GM12878 (cell line): Measurements from ENCODE around the gene SFXN1. TPM values are rescaled to one million over a fixed set of nuclear protein-coding genes. Genes with fewer than 3 reads are reported as not detected.

Experiments
- ATAC-seq: fragments of 200-7000 bp; cut with Tn5 transposase; 3 replicates; pipeline ENCODE4 v1.9.1; 2020; ENCODE audit warnings: mild to moderate bottlenecking, moderate library complexity
- BruUV-seq: library from RNA; stranded (reverse); fragments of 400-500 nt; replicated peaks from 2 replicates; lab custom pipeline; 2021; lab: Mats Ljungman, UMichigan
- CTCF ChIA-PET: fragments of 300-600 bp; sonication (Branson Sonifier 250); formaldehyde crosslinking; extraction: SDS; loops from one replicate; lab custom pipeline; 2021; ENCODE audit warnings: inconsistent platforms; lab: Yijun Ruan, JAX
- POLR2A ChIA-PET: fragments of 350-600 bp; formaldehyde crosslinking; extraction: SDS; loops from one replicate; lab custom pipeline; 2021; ENCODE audit warnings: inconsistent platforms; lab: Charles Lee
- RAD21 ChIA-PET: fragments of 300-600 bp; sonication (Branson Sonifier 250); formaldehyde crosslinking; loops from one replicate; lab custom pipeline; 2023; ENCODE audit warnings: antibody characterized with exemption; ENCODE audit not compliant: unreplicated experiment; lab: Charles Lee
- SMC1A ChIA-PET: fragments of 300-600 bp; sonication (Branson Sonifier 250); formaldehyde crosslinking; loops from one replicate; lab custom pipeline; 2023; ENCODE audit not compliant: unreplicated experiment, uncharacterized antibody; lab: Charles Lee
- DNase-seq: peaks from one replicate; pipeline ENCODE4 v3.0.0-alpha.2; 2011; ENCODE audit warnings: low read depth, low spot score
- FAIRE-seq: peaks from 3 replicates; lab custom pipeline; 2011; peaks lifted over from hg19 to GRCh38; lab: Jason Lieb, UNC
- H2AFZ ChIP-seq: 2 replicates; pipeline ENCODE4 v1.6.0; 2011; ENCODE audit warnings: low read depth, low read length, control low read depth; ENCODE audit not compliant: control insufficient read depth
- H3K27ac ChIP-seq: 2 replicates; pipeline ENCODE4 v1.5.1; 2011; ENCODE audit warnings: control low read depth; ENCODE audit not compliant: control insufficient read depth, insufficient read depth
- H3K27me3 ChIP-seq, 2 experiments: replicated peaks in 1 of 2; 2 replicates each; pipeline versions ENCODE4 v1.6.0 to v1.6.1; 2011; ENCODE audit warnings: low read length in 1 of 2; ENCODE audit not compliant: control insufficient read depth in 2 of 2, insufficient read depth in 2 of 2
- H3K36me3 ChIP-seq, 2 experiments: 2 replicates each; pipeline ENCODE4 v1.5.1; 2011; ENCODE audit warnings: low read length in 1 of 2; ENCODE audit not compliant: control insufficient read depth in 2 of 2, insufficient read depth in 2 of 2
- H3K4me1 ChIP-seq: 2 replicates; pipeline ENCODE4 v1.6.1; 2011; ENCODE audit warnings: mild to moderate bottlenecking, low read length, moderate library complexity, mixed read lengths; ENCODE audit not compliant: control insufficient read depth, insufficient read depth
- H3K4me2 ChIP-seq: 2 replicates; pipeline ENCODE4 v1.6.0; 2011; ENCODE audit warnings: control low read depth; ENCODE audit not compliant: control insufficient read depth, insufficient read depth
- H3K4me3 ChIP-seq: fragments of 200-600 bp; sonication (generic); 2 replicates; pipeline ENCODE4 v1.5.1; 2016
- H3K79me2 ChIP-seq: 2 replicates; pipeline ENCODE4 v1.6.0; 2011; ENCODE audit warnings: low read length; ENCODE audit not compliant: control insufficient read depth, insufficient read depth
- H3K9ac ChIP-seq: 2 replicates; pipeline ENCODE4 v1.8.0; 2011; ENCODE audit warnings: low read length, control low read depth, mixed read lengths; ENCODE audit not compliant: control insufficient read depth, insufficient read depth
- H3K9me3 ChIP-seq: replicated peaks from 3 replicates; pipeline ENCODE4 v1.5.1; 2011; ENCODE audit warnings: mild to moderate bottlenecking, low read length; ENCODE audit not compliant: control insufficient read depth, insufficient read depth
- H4K20me1 ChIP-seq: 2 replicates; pipeline ENCODE4 v1.6.0; 2011; ENCODE audit not compliant: control insufficient read depth, insufficient read depth
- CEBPB ChIP-seq, 2 experiments: fragments of 150-350 bp in 1 of 2; IDR thresholded peaks; 2 replicates each; pipeline ENCODE4 v1.6.1; 2012 to 2014; ENCODE audit warnings: low read depth in 2 of 2, low read length in 2 of 2, borderline replicate concordance in 1 of 2, inconsistent platforms in 1 of 2
- GATAD2B ChIP-seq: fragments of 450-650 bp; conservative IDR thresholded peaks from 2 replicates; pipeline ENCODE4 v1.6.1; 2017; ENCODE audit warnings: low read depth, mild to moderate bottlenecking, moderate library complexity
- HDAC2 ChIP-seq: fragments of 200-600 bp; sonication (generic); IDR thresholded peaks from 2 replicates; pipeline ENCODE4 v1.6.1; 2017
- HDGF ChIP-seq: fragments of 450-650 bp; IDR thresholded peaks from 2 replicates; pipeline ENCODE4 v1.6.1; 2016; ENCODE audit warnings: antibody characterized with exemption
- KDM1A ChIP-seq: fragments of 200-600 bp; sonication (generic); IDR thresholded peaks from 2 replicates; pipeline ENCODE4 v1.6.1; 2016; ENCODE audit warnings: borderline replicate concordance
- NR2C2 ChIP-seq: IDR thresholded peaks from 2 replicates; pipeline ENCODE4 v1.6.1; 2011; ENCODE audit warnings: borderline replicate concordance, low read depth; ENCODE audit not compliant: control insufficient read depth, insufficient read length
- POLR2A ChIP-seq: IDR thresholded peaks from 2 replicates; pipeline ENCODE4 v1.6.1; 2011; ENCODE audit warnings: low read depth, mild to moderate bottlenecking, low read length
- POLR2AphosphoS2 ChIP-seq: IDR thresholded peaks from 2 replicates; pipeline ENCODE4 v1.6.1; 2011; ENCODE audit warnings: low read depth, mild to moderate bottlenecking, low read length, improper control_type of control experiment, moderate library complexity
- RAD51 ChIP-seq: fragments of 450-650 bp; IDR thresholded peaks from 2 replicates; pipeline ENCODE4 v1.6.1; 2016; ENCODE audit warnings: moderate library complexity, mild to moderate bottlenecking, inconsistent platforms
- TARDBP ChIP-seq: IDR thresholded peaks from 2 replicates; pipeline ENCODE4 v1.6.1; 2016; ENCODE audit warnings: borderline replicate concordance
- WRNIP1 ChIP-seq: IDR thresholded peaks from 2 replicates; pipeline ENCODE4 v1.6.1; 2011; ENCODE audit warnings: low read depth, low read length, improper control_type of control experiment, borderline replicate concordance
- ZNF622 ChIP-seq: fragments of 450-650 bp; IDR thresholded peaks from 2 replicates; pipeline ENCODE4 v1.6.1; 2017; ENCODE audit warnings: mild to moderate bottlenecking, inconsistent platforms
- whole genome bisulfite sequencing: methylation state at CpG from one replicate; pipeline ENCODE4 v1.1.6; 2016; ENCODE audit warnings: low lambda C conversion rate; ENCODE audit not compliant: insufficient replicate concordance, insufficient coverage; ENCODE audit errors: missing lambda C conversion rate; 5-methylcytosine and 5-hydroxymethylcytosine counted together
- in situ Hi-C: fragments of 300-500 bp; cut with MboI; formaldehyde crosslinking; loops from 9 replicates; pipeline ENCODE4 v1.14.3; 2018; ENCODE audit warnings: mixed read lengths
- intact Hi-C: fragments of 100-400 bp; cut with micrococcal nuclease; formaldehyde crosslinking; loops from one replicate; pipeline ENCODE4 v1.14.2; 2022; ENCODE audit not compliant: unreplicated experiment
- polyA plus RNA-seq, 11 experiments: library from polyadenylated mRNA; depleted of rRNA in 4 of 11; unstranded in 6 of 11; stranded (reverse) in 5 of 11; fragments of >200 nt; fragmentation: Nextera tagmentation in 4 of 11; fragmentation: Illumina TruSeq in 1 of 11; extraction: Ambion mirVana in 4 of 11; extraction: Trizol in 1 of 11; gene quantifications; 1 replicate in 1 of 11; 2 replicates in 10 of 11; pipeline versions ENCODE4 v1.2.1 to v1.2.3, GENCODE V29; 2011 to 2016; ENCODE audit warnings: inconsistent platforms in 2 of 11, missing spikeins in 2 of 11, low read depth in 1 of 11
- total RNA-seq, 4 experiments: library from RNA; depleted of rRNA in 3 of 4; stranded (reverse); fragments of >200 nt in 3 of 4; fragmentation: Illumina TruSeq in 1 of 4; extraction: Trizol in 1 of 4; gene quantifications; 2 replicates each; pipeline versions ENCODE4 v1.2.1 to v1.2.3, GENCODE V29; 2013 to 2021
- TF ChIP-seq, protein P1 (sequence below): fragments of 450-650 bp; IDR thresholded peaks from 2 replicates; pipeline ENCODE4 v1.6.1; 2017; ENCODE audit warnings: low read depth, mild to moderate bottlenecking, moderate library complexity
- TF ChIP-seq, protein P2 (sequence below): fragments of 450-650 bp; IDR thresholded peaks from 2 replicates; pipeline ENCODE4 v1.6.1; 2017; ENCODE audit warnings: mild to moderate bottlenecking
- TF ChIP-seq, protein P3 (sequence below): fragments of 450-650 bp; IDR thresholded peaks from 2 replicates; pipeline ENCODE4 v1.6.1; 2016; ENCODE audit warnings: mild to moderate bottlenecking, moderate library complexity, borderline replicate concordance
- TF ChIP-seq, protein P4 (sequence below): fragments of 450-650 bp; formaldehyde crosslinking; IDR thresholded peaks from 2 replicates; pipeline ENCODE4 v1.5.0; 2022; ENCODE audit warnings: mild to moderate bottlenecking, missing genetic modification characterization

Gene SFXN1
- total and polyA plus RNA-seq, 10 of the 15 experiments (the other 5 are each of a cell fraction or from before 2014, with no cell fraction given) = 18.0 to 248 (median 103) TPM

DNA sequence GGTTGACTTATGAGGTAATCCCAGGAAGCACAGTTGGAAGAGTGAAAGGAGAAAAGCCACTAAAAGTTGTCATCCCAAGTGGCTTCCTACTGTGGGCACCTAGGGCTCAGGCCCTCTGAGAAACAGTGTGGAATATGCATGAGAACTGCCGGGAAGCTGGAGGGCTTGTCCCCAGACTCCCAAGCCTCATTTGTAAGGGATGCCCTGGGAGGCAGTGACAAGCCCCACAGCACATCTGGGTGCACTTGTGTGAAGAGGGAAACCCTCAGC is 64.5 kb downstream of the SFXN1 start:
- no peaks in the 10 kb centered on the region for H3K36me3 ChIP-seq
- BruUV-seq = no TSS peak
- in situ Hi-C loops (no loop called here), intact Hi-C loops (no loop called here)
- no peak for ATAC-seq
- DNase-seq = no peak
- H3K4me1 ChIP-seq = peaks cover 7% of the 10 kb centered on the region
- H4K20me1 ChIP-seq = no peaks in the 10 kb centered on the region
- ChIA-PET POLR2A (no interaction called here), RAD21 (no interaction called here), SMC1A (interaction anchor here (0.6 kb wide), 1 partner anchor 1195 kb away, joined by 3 read pairs; no protein-coding TSS in a partner anchor), CTCF (no interaction called here)
- no peak for FAIRE-seq
- no peaks in the 10 kb centered on the region for H3K79me2 ChIP-seq
- no peak overlapping the region for H2AFZ ChIP-seq
- no peak overlapping the region for H3K4me2 ChIP-seq
- H3K9me3 ChIP-seq = no peaks in the 10 kb centered on the region
- H3K4me3 ChIP-seq = no peak overlapping the region
- no peak overlapping the region for H3K9ac ChIP-seq
- H3K27ac ChIP-seq = no peak overlapping the region
- WGBS = 60% methylated on average over 1 of the region's 1 CpG
- H3K27me3 ChIP-seq = no peaks in the 10 kb centered on the region; a peak in 1 of 4 replicates
- TF ChIP-seq, protein P1, sequence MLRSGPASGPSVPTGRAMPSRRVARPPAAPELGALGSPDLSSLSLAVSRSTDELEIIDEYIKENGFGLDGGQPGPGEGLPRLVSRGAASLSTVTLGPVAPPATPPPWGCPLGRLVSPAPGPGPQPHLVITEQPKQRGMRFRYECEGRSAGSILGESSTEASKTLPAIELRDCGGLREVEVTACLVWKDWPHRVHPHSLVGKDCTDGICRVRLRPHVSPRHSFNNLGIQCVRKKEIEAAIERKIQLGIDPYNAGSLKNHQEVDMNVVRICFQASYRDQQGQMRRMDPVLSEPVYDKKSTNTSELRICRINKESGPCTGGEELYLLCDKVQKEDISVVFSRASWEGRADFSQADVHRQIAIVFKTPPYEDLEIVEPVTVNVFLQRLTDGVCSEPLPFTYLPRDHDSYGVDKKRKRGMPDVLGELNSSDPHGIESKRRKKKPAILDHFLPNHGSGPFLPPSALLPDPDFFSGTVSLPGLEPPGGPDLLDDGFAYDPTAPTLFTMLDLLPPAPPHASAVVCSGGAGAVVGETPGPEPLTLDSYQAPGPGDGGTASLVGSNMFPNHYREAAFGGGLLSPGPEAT = no peak
- no peak for TF ChIP-seq GATAD2B
- no peak for TF ChIP-seq RAD51
- TF ChIP-seq, protein P2, sequence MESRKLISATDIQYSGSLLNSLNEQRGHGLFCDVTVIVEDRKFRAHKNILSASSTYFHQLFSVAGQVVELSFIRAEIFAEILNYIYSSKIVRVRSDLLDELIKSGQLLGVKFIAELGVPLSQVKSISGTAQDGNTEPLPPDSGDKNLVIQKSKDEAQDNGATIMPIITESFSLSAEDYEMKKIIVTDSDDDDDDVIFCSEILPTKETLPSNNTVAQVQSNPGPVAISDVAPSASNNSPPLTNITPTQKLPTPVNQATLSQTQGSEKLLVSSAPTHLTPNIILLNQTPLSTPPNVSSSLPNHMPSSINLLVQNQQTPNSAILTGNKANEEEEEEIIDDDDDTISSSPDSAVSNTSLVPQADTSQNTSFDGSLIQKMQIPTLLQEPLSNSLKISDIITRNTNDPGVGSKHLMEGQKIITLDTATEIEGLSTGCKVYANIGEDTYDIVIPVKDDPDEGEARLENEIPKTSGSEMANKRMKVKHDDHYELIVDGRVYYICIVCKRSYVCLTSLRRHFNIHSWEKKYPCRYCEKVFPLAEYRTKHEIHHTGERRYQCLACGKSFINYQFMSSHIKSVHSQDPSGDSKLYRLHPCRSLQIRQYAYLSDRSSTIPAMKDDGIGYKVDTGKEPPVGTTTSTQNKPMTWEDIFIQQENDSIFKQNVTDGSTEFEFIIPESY = no peak
- TF ChIP-seq POLR2AphosphoS2 = no peak
- no peak for TF ChIP-seq POLR2A
- TF ChIP-seq KDM1A = no peak
- no peak for TF ChIP-seq ZNF622
- TF ChIP-seq WRNIP1 = no peak
- TF ChIP-seq, protein P3, sequence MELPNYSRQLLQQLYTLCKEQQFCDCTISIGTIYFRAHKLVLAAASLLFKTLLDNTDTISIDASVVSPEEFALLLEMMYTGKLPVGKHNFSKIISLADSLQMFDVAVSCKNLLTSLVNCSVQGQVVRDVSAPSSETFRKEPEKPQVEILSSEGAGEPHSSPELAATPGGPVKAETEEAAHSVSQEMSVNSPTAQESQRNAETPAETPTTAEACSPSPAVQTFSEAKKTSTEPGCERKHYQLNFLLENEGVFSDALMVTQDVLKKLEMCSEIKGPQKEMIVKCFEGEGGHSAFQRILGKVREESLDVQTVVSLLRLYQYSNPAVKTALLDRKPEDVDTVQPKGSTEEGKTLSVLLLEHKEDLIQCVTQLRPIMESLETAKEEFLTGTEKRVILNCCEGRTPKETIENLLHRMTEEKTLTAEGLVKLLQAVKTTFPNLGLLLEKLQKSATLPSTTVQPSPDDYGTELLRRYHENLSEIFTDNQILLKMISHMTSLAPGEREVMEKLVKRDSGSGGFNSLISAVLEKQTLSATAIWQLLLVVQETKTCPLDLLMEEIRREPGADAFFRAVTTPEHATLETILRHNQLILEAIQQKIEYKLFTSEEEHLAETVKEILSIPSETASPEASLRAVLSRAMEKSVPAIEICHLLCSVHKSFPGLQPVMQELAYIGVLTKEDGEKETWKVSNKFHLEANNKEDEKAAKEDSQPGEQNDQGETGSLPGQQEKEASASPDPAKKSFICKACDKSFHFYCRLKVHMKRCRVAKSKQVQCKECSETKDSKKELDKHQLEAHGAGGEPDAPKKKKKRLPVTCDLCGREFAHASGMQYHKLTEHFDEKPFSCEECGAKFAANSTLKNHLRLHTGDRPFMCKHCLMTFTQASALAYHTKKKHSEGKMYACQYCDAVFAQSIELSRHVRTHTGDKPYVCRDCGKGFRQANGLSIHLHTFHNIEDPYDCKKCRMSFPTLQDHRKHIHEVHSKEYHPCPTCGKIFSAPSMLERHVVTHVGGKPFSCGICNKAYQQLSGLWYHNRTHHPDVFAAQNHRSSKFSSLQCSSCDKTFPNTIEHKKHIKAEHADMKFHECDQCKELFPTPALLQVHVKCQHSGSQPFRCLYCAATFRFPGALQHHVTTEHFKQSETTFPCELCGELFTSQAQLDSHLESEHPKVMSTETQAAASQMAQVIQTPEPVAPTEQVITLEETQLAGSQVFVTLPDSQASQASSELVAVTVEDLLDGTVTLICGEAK = no peak
- TF ChIP-seq CEBPB (IDR thresholded peaks at IDR 0.05; ENCODE audit: borderline replicate concordance in 1 of 2, low read depth in 2 of 2, low read length in 2 of 2) = no peak
- TF ChIP-seq TARDBP = no peak
- TF ChIP-seq, protein P4, sequence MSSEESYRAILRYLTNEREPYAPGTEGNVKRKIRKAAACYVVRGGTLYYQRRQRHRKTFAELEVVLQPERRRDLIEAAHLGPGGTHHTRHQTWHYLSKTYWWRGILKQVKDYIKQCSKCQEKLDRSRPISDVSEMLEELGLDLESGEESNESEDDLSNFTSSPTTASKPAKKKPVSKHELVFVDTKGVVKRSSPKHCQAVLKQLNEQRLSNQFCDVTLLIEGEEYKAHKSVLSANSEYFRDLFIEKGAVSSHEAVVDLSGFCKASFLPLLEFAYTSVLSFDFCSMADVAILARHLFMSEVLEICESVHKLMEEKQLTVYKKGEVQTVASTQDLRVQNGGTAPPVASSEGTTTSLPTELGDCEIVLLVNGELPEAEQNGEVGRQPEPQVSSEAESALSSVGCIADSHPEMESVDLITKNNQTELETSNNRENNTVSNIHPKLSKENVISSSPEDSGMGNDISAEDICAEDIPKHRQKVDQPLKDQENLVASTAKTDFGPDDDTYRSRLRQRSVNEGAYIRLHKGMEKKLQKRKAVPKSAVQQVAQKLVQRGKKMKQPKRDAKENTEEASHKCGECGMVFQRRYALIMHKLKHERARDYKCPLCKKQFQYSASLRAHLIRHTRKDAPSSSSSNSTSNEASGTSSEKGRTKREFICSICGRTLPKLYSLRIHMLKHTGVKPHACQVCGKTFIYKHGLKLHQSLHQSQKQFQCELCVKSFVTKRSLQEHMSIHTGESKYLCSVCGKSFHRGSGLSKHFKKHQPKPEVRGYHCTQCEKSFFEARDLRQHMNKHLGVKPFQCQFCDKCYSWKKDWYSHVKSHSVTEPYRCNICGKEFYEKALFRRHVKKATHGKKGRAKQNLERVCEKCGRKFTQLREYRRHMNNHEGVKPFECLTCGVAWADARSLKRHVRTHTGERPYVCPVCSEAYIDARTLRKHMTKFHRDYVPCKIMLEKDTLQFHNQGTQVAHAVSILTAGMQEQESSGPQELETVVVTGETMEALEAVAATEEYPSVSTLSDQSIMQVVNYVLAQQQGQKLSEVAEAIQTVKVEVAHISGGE = no peak
- TF ChIP-seq HDAC2 = no peak
- no peak for TF ChIP-seq HDGF
- no peak for TF ChIP-seq NR2C2
